ENCODE measurements around the gene TBPL1. TPM values are rescaled to one million over a fixed set of nuclear protein-coding genes. Genes with fewer than 3 reads are reported as not detected.

TBPL1 gene
- total and polyA plus RNA-seq, 2 donors (not counting 1 experiment from before 2014, with no cell fraction given): 23.3 to 29.6 TPM

DNA sequence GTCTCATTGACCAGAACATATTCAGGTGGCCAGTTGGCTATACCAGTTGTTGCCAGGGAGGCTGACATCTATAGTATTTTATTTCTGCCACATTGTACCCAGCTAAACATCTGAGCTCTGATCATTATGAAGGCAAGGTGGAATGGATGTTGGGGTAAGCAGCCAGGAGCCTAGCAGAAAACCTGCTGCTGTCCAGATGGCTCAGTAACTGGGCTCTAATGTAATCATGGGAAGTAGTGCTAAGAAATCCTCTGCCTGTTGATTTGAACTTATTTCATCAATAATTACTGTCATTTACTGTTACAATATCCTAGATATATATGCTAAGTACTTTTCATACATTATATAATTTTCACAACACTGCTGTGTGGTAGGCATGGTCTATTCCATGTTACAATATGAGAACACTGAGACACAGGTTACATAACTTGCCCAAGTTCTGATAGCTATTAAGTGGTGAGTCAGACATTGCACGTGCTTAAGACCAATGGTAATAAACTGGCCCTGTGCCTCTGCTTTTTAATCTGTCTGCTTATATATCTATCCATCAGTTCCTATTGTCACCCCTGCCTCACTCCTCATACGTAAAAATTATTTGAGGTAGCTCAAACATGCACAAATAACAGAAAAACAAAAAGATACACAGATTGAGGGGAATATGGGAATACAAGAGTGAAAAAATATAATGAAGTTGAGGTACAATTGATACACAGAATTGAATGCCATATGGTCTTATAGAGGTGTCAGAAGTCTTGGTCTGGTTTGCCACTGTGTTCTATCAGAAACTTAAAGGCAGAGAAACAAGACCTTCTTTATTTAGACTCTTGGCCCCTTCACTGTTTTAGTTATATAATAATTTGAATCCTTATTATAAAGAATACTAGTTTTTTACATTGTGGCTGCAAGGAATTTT, 25.2 kb downstream of the TBPL1 start:
- Mint-ChIP-seq H3K27ac (no peak overlapping the region), H3K9me3 (ENCODE audit: insufficient read depth) (no peaks in the 10 kb centered on the region), H3K4me1 (peaks cover 19% of the 10 kb centered on the region), H3K27me3 (no peaks in the 10 kb centered on the region), H3K4me3 (no peak overlapping the region)
- no peak overlapping the region for H3K4me3 ChIP-seq (ENCODE audit: control extremely low read depth in 1 of 5, extremely low read depth in 1 of 5, insufficient read depth in 1 of 5, low read depth in 2 of 5, low read length in 4 of 5)
- H3K4me1 ChIP-seq (ENCODE audit: control insufficient read depth in 2 of 2, insufficient read depth in 2 of 2, low read length in 2 of 2): no peaks in the 10 kb centered on the region
- POLR2A ChIA-PET: no interaction called here
- peaks cover 50% of the 10 kb centered on the region for H3K79me2 ChIP-seq (ENCODE audit: control insufficient read depth, insufficient read depth, low read length)
- no peak overlapping the region for H3K9ac ChIP-seq (ENCODE audit: low read length)
- no peak overlapping the region for H3K27ac ChIP-seq (ENCODE audit: low read length in 2 of 2)
- TF ChIP-seq, protein P1, sequence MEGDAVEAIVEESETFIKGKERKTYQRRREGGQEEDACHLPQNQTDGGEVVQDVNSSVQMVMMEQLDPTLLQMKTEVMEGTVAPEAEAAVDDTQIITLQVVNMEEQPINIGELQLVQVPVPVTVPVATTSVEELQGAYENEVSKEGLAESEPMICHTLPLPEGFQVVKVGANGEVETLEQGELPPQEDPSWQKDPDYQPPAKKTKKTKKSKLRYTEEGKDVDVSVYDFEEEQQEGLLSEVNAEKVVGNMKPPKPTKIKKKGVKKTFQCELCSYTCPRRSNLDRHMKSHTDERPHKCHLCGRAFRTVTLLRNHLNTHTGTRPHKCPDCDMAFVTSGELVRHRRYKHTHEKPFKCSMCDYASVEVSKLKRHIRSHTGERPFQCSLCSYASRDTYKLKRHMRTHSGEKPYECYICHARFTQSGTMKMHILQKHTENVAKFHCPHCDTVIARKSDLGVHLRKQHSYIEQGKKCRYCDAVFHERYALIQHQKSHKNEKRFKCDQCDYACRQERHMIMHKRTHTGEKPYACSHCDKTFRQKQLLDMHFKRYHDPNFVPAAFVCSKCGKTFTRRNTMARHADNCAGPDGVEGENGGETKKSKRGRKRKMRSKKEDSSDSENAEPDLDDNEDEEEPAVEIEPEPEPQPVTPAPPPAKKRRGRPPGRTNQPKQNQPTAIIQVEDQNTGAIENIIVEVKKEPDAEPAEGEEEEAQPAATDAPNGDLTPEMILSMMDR (IDR thresholded peaks at IDR 0.05): no peak
- no peak for TF ChIP-seq EZH2 (IDR thresholded peaks at IDR 0.05; ENCODE audit: borderline replicate concordance, insufficient read depth, low read depth, low read length, poor library complexity, severe bottlenecking)
- no peak overlapping the region for H3K4me2 ChIP-seq (replicated peaks; ENCODE audit: low read depth, low read length, poor library complexity, severe bottlenecking)
- CTCF ChIA-PET: interaction anchor here (1.2 to 3.6 kb wide), 5 partner anchors 54 to 119 kb away, joined by 4 to 20 read pairs (median 8); no protein-coding TSS in a partner anchor
- WGBS (ENCODE audit: insufficient coverage): no CpG with 5 or more reads among the region's 2 CpGs
- no peak overlapping the region for H2AFZ ChIP-seq (ENCODE audit: insufficient read depth, low read depth, low read length, poor library complexity, severe bottlenecking)
- peaks cover 50% of the 10 kb centered on the region for H4K20me1 ChIP-seq (ENCODE audit: control insufficient read depth, insufficient read depth, low read length, poor library complexity, severe bottlenecking)
- DNase-seq: no peak
- intact Hi-C loops (cut with micrococcal nuclease): no loop called here
- no peak for ATAC-seq (ENCODE audit: low read depth)
- H3K36me3 ChIP-seq (replicated peaks in 1 of 2; ENCODE audit: control extremely low read depth in 1 of 2, control insufficient read depth in 1 of 2, extremely low read depth in 1 of 2, insufficient read depth in 2 of 2, low read length in 1 of 2): peaks cover 6 to 17% of the 10 kb centered on the region in 2 experiments
- no peaks in the 10 kb centered on the region for H3K9me3 ChIP-seq (ENCODE audit: control extremely low read depth in 1 of 3, control insufficient read depth in 2 of 3, insufficient read depth in 1 of 3, low read length in 2 of 3)
- no peaks in the 10 kb centered on the region for H3K27me3 ChIP-seq (replicated peaks in 1 of 4; ENCODE audit: control extremely low read depth in 1 of 4, control insufficient read depth in 3 of 4, insufficient read depth in 4 of 4, low read length in 3 of 4)

DNA sequence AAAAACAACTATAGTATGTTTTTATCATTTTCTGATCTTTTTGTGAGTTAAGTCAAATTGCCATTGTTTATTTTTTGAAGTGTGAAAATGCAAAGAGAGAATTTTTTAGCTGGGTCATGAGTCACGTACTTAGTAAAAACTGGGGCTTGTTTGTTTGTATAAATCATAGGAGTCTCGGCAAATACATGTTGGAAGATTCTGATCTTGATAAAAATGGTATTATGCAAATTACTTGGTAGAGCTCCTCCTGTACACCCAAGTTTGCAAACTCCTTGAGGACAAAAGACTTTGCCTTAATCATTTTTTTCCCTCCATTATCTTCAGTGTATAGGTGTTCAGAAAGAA, 25.8 kb downstream of the TBPL1 start:
- POLR2A ChIA-PET: no interaction called here

More for the DNA sequence above, 25.8 kb downstream of the TBPL1 start:
- H3K4me1 Mint-ChIP-seq: peaks cover 15% of the 10 kb centered on the region
- no peaks in the 10 kb centered on the region for H3K27me3 Mint-ChIP-seq
- H3K27ac ChIP-seq (ENCODE audit: low read length in 2 of 2): no peak overlapping the region
- peaks cover 45% of the 10 kb centered on the region for H3K79me2 ChIP-seq (ENCODE audit: control insufficient read depth, insufficient read depth, low read length)
- no peaks in the 10 kb centered on the region for H3K9me3 ChIP-seq (ENCODE audit: control extremely low read depth in 1 of 3, control insufficient read depth in 2 of 3, insufficient read depth in 1 of 3, low read length in 2 of 3)
- no peaks in the 10 kb centered on the region for H3K4me1 ChIP-seq (ENCODE audit: control insufficient read depth in 2 of 2, insufficient read depth in 2 of 2, low read length in 2 of 2)
- DNase-seq (no peak), ATAC-seq (ENCODE audit: low read depth) (no peak)
- no peak overlapping the region for H3K27ac Mint-ChIP-seq
- H3K27me3 ChIP-seq (replicated peaks in 1 of 4; ENCODE audit: control extremely low read depth in 1 of 4, control insufficient read depth in 3 of 4, insufficient read depth in 4 of 4, low read length in 3 of 4): no peaks in the 10 kb centered on the region
- WGBS (ENCODE audit: insufficient coverage): 100% methylated on average over 1 of the region's 2 CpGs
- H3K36me3 ChIP-seq (replicated peaks in 1 of 2; ENCODE audit: control extremely low read depth in 1 of 2, control insufficient read depth in 1 of 2, extremely low read depth in 1 of 2, insufficient read depth in 2 of 2, low read length in 1 of 2): peaks cover 10 to 23% of the 10 kb centered on the region in 2 experiments
- no peak overlapping the region for H3K4me3 Mint-ChIP-seq
- TF ChIP-seq, protein P1 (IDR thresholded peaks at IDR 0.05): no peak
- no peak for TF ChIP-seq EZH2 (IDR thresholded peaks at IDR 0.05; ENCODE audit: borderline replicate concordance, insufficient read depth, low read depth, low read length, poor library complexity, severe bottlenecking)
- no peak overlapping the region for H3K4me2 ChIP-seq (replicated peaks; ENCODE audit: low read depth, low read length, poor library complexity, severe bottlenecking)
- no peak overlapping the region for H2AFZ ChIP-seq (ENCODE audit: insufficient read depth, low read depth, low read length, poor library complexity, severe bottlenecking)
- intact Hi-C loops (cut with micrococcal nuclease): no loop called here
- CTCF ChIA-PET: interaction anchor here (1.1 to 3.6 kb wide), 5 partner anchors 9 to 118 kb away, joined by 4 to 20 read pairs (median 5); no protein-coding TSS in a partner anchor
- H3K9me3 Mint-ChIP-seq (ENCODE audit: insufficient read depth): no peaks in the 10 kb centered on the region
- peaks cover 43% of the 10 kb centered on the region for H4K20me1 ChIP-seq (ENCODE audit: control insufficient read depth, insufficient read depth, low read length, poor library complexity, severe bottlenecking)
- H3K4me3 ChIP-seq (ENCODE audit: control extremely low read depth in 1 of 5, extremely low read depth in 1 of 5, insufficient read depth in 1 of 5, low read depth in 2 of 5, low read length in 4 of 5): no peak overlapping the region
- H3K9ac ChIP-seq (ENCODE audit: low read length): no peak overlapping the region

Measured in B cell (primary cell).